NCI-H146 treated with DMSO at 0.1 percent for 48 hours (cell line): Measurements from ENCODE around the gene TRIM54.

Experiments
- DNase-seq: peaks from one replicate; lab custom pipeline; 2025; ENCODE audit not compliant: unreplicated experiment; lab: John Stamatoyannopoulos, UW

The TRIM54 gene

GRCh38 chr2:27281855-27282559, at the start of gene TRIM54:
TRIM54 (plus strand) TSS chr2:27282429; CDS start chr2:27282732, 303 bp downstream.
- DNase-seq: no peak

- no peak for DNase-seq
Measured at GRCh38 chr2:27233341-27233740, 48.9 kb upstream of the TRIM54 start.

- DNase-seq: no peak
Measured at GRCh38 chr2:27236136-27236535, 46.1 kb upstream of the TRIM54 start.

- DNase-seq: no peak
Measured at GRCh38 chr2:27236626-27237025, 45.6 kb upstream of the TRIM54 start.

GRCh38 chr2:27237341-27237945, 44.8 kb upstream of the TRIM54 start:
- DNase-seq: no peak

GRCh38 chr2:27238976-27239375, 43.3 kb upstream of the TRIM54 start:
- no peak for DNase-seq

GRCh38 chr2:27240406-27240805, 41.8 kb upstream of the TRIM54 start:
- no peak for DNase-seq

- DNase-seq: no peak
Measured at GRCh38 chr2:27241761-27242613, 40.2 kb upstream of the TRIM54 start.

GRCh38 chr2:27242614-27242951, 39.6 kb upstream of the TRIM54 start:
- no peak for DNase-seq

GRCh38 chr2:27243391-27244130, 38.7 kb upstream of the TRIM54 start:
- no peak for DNase-seq

- DNase-seq: no peak
Measured at GRCh38 chr2:27245116-27245515, 37.1 kb upstream of the TRIM54 start.

- DNase-seq: no peak
Measured at GRCh38 chr2:27245626-27246025, 36.6 kb upstream of the TRIM54 start.

GRCh38 chr2:27247893-27248292, 34.3 kb upstream of the TRIM54 start:
- no peak for DNase-seq

GRCh38 chr2:27249159-27249890, 32.9 kb upstream of the TRIM54 start:
- no peak for DNase-seq

- peak; percentile 3 for DNase-seq
Measured at GRCh38 chr2:27249891-27250651, 32.2 kb upstream of the TRIM54 start.

- no peak for DNase-seq
Measured at GRCh38 chr2:27250652-27251379, 31.4 kb upstream of the TRIM54 start.

- no peak for DNase-seq
Measured at GRCh38 chr2:27251766-27252165, 30.5 kb upstream of the TRIM54 start.

GRCh38 chr2:27255187-27255586, 27.0 kb upstream of the TRIM54 start:
- DNase-seq: no peak

GRCh38 chr2:27255660-27256059, 26.6 kb upstream of the TRIM54 start:
- DNase-seq: no peak
